ENCODE measurements around the gene COPS4. TPM values are rescaled to one million over a fixed set of nuclear protein-coding genes. Genes with fewer than 3 reads are reported as not detected.
"Not testable (repeated sequence)": the region's sequence is repeated elsewhere in the genome, so short reads cannot be mapped to it uniquely, and the experiment has no call there.

The COPS4 gene
- total and polyA plus RNA-seq, 2 of the 8 experiments (the other 6 are each of a cell fraction or from before 2014, with no cell fraction given) = 14.9 to 28.3 TPM

- H3K4me1 ChIP-seq (replicated peaks in 1 of 4; ENCODE audit: control insufficient read depth in 3 of 4, insufficient read depth in 4 of 4, low read length in 3 of 4); H3K18ac ChIP-seq (ENCODE audit: extremely low read depth, low read length); H3K79me1 ChIP-seq (ENCODE audit: low read depth, low read length); H3K27me3 ChIP-seq (replicated peaks in 1 of 4; ENCODE audit: control insufficient read depth in 3 of 4, extremely low read depth in 1 of 4, insufficient read depth in 3 of 4, low read length in 3 of 4); H2BK120ac ChIP-seq (replicated peaks; ENCODE audit: low read depth, low read length); H2BK12ac ChIP-seq (ENCODE audit: low read depth, low read length); H4K8ac ChIP-seq (ENCODE audit: extremely low read depth, insufficient read depth, low read length); DNase-seq (ENCODE audit: low read depth in 1 of 2, low spot score in 2 of 2); POLR2A ChIA-PET (ENCODE audit: partially characterized antibody); H3K4ac ChIP-seq (replicated peaks; ENCODE audit: insufficient read length, low read depth, low read length); H2BK20ac ChIP-seq (ENCODE audit: low read length); H3K9ac ChIP-seq (replicated peaks in 1 of 4; ENCODE audit: extremely low read depth in 1 of 4, low read depth in 3 of 4, low read length in 3 of 4); H3K36me3 ChIP-seq (ENCODE audit: control insufficient read depth in 2 of 4, insufficient read depth in 4 of 4, low read length in 3 of 4); H4K91ac ChIP-seq (replicated peaks; ENCODE audit: insufficient read length, low read length); CTCF ChIA-PET (ENCODE audit: partially characterized antibody); H2AFZ ChIP-seq (ENCODE audit: low read length); H3K27ac ChIP-seq (ENCODE audit: low read depth, low read length); H3K56ac ChIP-seq (replicated peaks; ENCODE audit: insufficient read length, low read depth, low read length); H2BK5ac ChIP-seq (ENCODE audit: low read depth, low read length); H3K23me2 ChIP-seq (ENCODE audit: low read depth, low read length); H2AK5ac ChIP-seq (ENCODE audit: low read depth, low read length); H3K23ac ChIP-seq (ENCODE audit: insufficient read length); H4K5ac ChIP-seq (ENCODE audit: insufficient read length, low read depth, low read length); FAIRE-seq; H2BK15ac ChIP-seq (ENCODE audit: low read length); H3K4me2 ChIP-seq (ENCODE audit: insufficient read depth in 1 of 2, low read depth in 2 of 2, low read length in 2 of 2); H3K4me3 ChIP-seq (ENCODE audit: extremely low read depth in 1 of 4, insufficient read depth in 2 of 4, low read depth in 3 of 4, low read length in 4 of 4); H3K9me3 ChIP-seq (ENCODE audit: insufficient read depth in 2 of 2, low read depth in 1 of 2, low read length in 1 of 2); H4K20me1 ChIP-seq (replicated peaks in 1 of 2; ENCODE audit: control insufficient read depth in 1 of 2, insufficient read depth in 2 of 2, low read length in 2 of 2); H3K14ac ChIP-seq (ENCODE audit: insufficient read length): not testable (repeated sequence)
- peaks cover 0 to 21% of the 10 kb centered on the region in 2 experiments; a peak in 2 of 4 replicates for H3K79me2 ChIP-seq (ENCODE audit: control insufficient read depth in 1 of 2, insufficient read depth in 2 of 2, low read length in 2 of 2)
- WGBS, 2 experiments (ENCODE audit: extremely low coverage in 1 of 2, insufficient coverage in 1 of 2, insufficient read length in 1 of 2, insufficient replicate concordance in 2 of 2, low coverage in 1 of 2, low lambda C conversion rate in 2 of 2, missing lambda C conversion rate in 1 of 2) = 84% methylated on average over 2 of the region's 2 CpGs; no CpG with 5 or more reads in 1 of the 2 experiments
These were observed 8.2 kb downstream of the COPS4 start for GRCh38 chr4:83043157-83043556.
